IPS DF 19.7 (cell line): ENCODE data around the gene NDRG2.
A peak's percentile ranks its signal among the peaks of the same experiment; 100 is the strongest.
"Not testable (repeated sequence)": the region's sequence is repeated elsewhere in the genome, so short reads cannot be mapped to it uniquely, and the experiment has no call there.

Experiments
- DNase-seq: peaks from one replicate; pipeline ENCODE4 v3.0.0-alpha.2; 2013; ENCODE audit warnings: low read depth, low spot score

NDRG2 gene

DNA sequence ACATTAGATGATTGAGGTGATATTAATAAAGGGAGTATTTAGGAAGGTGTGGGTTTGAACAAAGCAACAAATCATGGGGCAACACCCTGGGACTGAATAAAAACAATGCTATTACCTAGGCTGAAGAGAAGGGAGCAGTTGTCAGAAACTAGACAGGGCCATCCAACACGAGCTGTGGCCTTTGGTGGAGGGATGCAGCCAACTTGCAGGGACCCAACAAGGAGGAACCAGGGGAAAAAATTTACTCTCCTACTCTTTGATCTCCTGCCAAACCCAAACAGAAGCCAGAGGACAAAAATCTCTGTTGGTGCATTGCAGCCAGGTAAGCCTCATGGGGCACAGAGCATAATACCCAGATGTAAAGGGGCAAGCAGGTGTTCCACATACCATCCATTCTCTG, 13.7 kb downstream of the NDRG2 start:
- DNase-seq = no peak

DNA sequence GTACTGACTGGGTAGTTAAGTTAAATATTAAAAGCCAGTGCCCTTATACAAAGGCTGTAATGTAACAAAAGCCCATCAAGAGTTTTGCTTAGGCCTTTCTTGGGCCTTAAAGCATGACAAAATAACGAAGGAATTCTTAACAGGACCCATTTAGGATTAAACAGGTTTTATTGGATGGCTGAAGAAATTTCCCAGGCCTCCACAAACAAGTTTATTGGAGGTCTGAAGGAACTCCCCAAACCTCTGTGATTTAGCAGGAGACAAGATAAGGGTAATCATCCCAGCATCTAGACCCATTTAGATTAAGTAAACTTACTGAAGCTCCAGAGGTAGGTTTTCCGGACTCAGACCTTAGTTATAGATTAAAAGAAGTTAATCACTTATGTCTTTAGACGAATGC, 15.1 kb downstream of the NDRG2 start:
- DNase-seq = not testable (repeated sequence)

DNA sequence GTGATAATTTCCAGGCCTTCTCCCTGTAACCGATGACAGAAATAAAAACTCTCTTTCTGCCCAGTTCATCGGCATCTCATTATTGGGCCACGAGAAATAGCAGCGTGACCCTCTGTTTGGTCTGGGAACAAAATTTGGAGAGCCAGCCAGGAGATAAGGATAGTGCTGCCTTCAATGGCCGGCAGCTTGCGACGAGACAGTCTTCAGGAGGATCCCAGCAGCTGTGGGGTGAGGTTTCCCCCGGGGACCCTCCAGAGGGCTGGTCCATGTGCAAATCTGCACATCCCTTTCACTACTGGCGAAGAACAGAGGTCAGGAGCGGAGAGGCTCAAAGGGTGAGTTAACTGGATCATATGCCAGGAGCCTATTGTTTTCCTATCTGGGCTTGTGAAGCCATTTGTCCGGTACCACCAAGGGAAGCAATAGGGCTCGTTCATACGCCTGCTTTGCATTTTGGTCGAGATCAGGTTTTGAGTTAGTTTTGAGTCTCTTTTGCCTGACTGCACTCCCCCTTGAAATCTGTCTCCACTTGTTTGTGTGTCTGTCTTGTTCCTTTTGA, 21.0 kb downstream of the NDRG2 start:
- no peak for DNase-seq

DNA sequence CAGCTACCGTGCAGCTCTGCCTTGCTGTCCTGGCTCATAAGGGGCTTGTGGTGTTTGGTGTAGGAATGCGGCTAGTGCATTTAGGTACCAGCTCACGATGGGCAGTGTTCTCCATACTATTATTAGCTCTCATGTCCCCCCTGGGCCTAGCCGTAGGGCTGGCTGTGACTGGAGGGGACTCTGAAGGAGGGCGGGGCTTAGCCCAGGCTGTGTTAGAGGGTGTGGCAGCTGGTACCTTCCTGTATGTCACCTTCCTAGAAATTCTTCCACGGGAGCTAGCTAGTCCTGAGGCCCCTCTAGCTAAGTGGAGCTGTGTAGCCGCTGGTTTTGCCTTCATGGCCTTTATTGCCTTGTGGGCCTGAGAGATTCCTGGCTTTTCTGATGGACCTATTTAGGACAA, 23.6 kb downstream of the NDRG2 start:
- DNase-seq = no peak

DNA sequence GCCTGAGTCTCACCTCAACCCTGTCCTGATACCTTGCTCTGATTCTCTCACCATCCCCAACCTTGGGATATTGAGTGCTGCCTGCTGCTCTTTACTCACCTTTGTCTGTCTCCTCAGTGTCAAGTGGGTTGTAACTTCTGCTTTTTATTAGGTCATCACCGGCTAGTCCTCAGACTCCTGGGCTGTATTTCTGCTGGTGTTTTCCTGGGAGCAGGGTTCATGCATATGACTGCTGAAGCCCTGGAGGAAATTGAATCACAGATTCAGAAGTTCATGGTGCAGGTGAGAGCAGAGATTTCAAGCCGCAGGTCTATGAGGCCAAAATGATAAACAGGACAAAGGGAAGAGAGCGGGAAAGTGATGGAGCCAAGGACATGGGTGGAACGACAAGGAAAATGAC, 25.3 kb downstream of the NDRG2 start:
- no peak for DNase-seq

DNA sequence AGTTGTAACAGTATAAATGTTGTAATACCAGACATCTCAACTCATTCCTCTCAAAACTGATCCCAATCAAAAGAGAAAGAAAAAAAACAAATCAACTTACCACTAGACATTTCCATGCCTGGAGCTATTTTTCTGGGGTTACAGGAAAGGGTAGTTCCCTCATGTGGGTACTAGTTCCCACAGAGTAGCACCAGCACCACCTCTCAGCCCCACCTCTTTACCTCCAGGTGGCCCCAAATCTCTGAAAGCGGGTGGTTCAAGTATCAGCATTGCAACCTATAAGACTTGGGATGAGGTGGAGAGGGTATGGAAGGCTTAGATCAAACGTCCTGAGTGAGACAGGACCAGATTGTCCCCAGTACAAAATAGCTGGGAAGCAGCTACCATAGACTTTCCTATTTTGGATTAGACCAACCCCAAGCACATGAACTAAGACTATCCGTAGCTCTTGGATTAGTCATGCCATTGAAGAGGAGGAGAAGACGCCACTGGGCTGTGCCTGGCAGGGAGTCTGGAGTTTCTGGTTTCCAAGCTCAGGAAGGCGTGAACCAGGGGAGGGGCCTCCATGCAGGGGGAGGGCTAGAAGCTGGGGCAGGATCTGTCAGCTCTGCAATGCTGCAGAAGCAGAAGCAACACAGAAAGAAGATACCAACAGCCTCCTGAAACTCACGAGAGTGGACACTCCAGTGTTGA, 26.0 kb downstream of the NDRG2 start, which contains the start of gene SLC39A2:
Gene SLC39A2 (plus strand): TSS at position 620 of the 693 bp plus-strand sequence. CDS start 154 bp downstream, outside the sequence.
- DNase-seq = no peak

DNA sequence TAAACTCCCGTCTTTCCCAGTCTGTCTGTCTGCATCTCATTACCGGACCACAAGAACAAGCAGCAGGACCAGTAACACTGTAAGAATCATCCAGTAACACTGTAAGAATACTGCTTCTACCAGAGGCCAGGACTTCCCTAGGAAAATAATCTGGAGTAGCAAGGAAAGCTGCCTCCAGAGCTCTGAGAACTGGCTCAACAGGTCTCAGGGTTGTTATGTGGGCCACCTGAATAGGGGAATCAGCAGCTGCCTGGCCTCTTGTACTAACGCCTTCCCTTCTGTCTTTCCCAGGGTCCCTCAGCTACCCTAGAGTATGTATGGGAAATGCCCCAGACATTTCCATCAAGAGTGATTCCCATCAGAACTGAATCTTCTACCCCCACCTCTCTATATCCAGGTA, 26.7 kb downstream of the NDRG2 start:
- no peak for DNase-seq

DNA sequence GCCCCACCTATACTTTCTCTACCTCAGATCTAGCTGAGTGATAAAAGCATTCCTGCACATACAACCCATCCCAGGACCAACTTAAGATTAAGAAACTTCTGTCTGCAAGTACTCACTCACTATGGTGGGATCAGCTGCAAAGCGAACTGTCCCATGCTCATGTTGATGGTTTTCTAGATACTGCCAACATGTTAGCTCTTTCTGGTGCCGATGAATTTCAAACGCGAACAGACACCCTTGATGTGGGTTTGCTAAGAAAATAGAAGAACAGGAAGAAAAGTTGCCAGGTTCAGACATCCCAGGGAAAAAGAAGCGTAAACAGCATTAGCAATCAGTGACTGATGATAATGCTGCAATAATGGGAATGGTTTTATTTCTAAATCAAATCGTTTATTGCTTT, 27.3 kb downstream of the NDRG2 start:
- DNase-seq = no peak

DNA sequence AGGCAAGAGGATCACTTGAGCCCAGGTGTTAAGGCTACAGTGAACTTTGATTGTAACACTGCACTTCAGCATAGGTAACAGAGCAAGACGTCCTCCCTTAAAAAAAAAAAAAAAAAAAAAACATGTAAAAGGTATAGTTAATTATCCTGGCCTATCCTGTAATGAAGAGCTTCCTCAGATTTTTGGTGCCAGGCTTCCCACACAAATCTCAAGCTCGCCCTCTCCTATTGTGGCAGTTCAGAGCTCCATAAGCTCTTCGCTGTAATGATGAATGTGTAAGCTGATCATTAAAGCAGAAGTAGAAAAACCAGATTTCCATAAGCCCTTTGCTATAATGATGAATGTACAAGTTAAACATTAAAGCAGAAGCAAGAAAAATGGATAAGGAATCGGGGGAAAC, 27.7 kb downstream of the NDRG2 start:
- DNase-seq = no peak

DNA sequence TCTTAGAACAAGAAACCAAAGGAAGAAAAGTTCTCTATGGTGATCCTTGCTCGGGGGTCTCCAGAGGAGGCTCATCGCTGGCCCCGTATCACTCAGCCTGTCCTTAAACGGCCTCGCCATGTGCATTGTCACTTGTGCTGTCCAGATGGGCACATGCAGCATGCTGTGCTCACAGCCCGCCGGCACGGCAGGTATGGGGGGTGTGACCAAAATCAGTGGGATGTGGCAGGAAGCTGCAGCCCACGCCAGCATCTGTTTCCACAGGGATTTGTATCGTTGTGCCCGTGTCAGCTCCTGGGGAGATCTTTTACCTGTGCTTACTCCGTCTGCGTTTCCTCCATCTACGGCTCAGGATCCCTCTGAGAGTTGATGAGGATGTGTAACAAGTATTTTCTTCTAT, 28.3 kb downstream of the NDRG2 start:
- no peak for DNase-seq

DNA sequence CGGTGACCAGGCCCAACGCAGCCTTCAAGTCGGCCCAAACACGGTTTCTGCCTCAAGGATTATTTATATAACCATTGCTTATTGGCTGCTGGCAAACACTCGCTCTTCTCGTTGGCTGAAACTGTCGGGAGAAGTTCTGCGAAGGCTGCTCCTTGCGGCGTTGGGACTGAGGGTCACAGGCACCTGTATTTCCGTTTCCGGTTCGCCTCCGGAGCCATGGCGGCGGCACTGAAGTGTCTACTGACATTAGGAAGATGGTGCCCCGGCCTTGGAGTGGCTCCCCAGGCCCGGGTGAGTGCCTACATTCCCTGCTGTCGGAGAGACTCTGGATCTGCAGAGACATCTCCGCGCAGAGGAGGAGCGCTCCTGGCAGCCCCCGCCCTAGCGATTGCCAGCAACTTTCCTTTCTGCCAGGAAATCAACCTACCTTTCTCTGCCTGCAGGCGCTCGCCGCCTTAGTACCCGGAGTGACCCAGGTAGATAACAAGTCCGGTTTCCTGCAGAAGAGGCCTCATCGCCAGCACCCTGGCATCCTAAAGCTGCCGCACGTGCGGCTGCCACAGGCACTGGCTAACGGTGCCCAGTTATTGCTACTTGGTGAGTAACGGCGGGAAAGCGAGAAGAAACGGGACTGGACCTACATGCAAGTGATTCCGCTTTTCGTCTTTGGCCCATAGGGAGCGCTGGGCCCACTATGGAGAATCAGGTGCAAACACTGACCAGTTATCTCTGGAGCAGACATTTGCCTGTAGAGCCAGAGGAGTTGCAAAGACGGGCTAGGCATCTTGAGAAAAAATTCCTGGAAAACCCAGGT, 34.9 kb downstream of the NDRG2 start, which contains the start of gene METTL17:
Gene METTL17 (plus strand): TSS at position 194 of the 814 bp plus-strand sequence. CDS start 23 bp downstream, at position 217.
- DNase-seq = peak; percentile 96

DNA sequence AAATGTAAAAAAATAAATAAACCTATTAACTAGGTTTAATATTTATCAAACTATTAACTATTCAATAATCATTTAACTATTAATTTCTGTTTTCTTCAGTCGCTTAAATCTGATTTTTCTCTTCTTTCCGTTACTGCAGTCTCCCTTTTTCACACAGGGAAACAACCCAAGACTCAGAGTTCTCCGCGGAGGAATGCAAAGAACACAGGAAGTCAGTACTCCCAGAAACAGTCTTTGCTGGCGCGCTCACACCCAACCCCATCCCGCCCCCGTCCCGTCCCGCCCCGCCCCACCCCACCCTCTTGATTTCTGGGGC, 35.4 kb downstream of the NDRG2 start:
- no peak for DNase-seq

DNA sequence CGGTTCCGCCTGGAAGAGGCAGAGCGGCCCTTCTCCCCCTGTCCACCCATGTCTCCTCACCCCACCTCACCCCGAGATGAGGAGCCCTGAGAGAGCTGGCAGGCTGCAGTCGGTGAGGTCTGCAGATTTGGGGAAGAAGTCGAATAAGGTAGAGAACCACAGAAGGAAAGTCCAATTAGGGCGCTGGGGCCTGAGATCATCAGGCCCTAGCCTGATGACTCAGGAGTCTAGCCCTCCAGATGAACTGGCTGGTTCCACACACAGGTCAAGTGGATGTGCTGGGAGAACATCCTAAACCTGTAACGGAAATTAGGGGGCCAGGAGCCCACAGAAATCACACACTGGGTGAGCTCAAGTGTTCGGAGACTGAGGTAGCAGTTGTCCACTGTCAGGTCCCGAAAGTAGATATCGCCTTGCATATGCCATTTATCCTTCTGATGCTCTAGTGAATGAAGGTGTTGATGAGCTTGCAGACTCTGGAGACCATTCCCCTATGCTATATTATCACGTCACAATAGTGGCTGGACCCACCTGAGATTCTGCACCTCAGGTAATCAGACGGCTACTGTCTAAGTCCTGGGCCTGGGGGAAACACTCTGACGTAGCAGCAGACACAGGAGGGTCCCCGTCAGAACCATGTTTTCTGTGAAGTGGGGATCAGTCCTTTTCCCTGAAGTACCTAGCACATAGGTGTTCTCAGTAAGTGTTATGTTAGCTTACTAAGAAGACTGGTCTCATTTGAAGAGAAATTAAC, 36.0 kb downstream of the NDRG2 start:
- DNase-seq = no peak

DNA sequence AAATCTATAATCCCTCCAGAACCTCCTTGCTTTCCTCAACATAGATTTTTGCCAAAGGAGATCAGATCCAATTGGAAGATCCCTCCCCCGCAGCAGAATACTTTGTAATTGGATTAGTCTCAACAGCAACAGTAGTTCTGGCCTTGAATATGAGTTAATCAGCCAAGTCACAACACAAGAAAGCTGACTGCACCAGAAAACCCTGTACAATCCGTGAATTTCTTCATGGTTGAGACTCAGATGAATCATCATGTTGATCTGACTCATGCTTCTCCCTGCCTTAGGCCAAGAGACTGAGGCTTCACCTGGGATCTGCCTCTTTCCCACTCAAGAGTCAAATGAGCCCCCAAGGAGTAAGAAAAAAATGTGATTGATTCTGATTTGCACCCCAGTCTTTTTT, 38.0 kb downstream of the NDRG2 start:
- DNase-seq = no peak

DNA sequence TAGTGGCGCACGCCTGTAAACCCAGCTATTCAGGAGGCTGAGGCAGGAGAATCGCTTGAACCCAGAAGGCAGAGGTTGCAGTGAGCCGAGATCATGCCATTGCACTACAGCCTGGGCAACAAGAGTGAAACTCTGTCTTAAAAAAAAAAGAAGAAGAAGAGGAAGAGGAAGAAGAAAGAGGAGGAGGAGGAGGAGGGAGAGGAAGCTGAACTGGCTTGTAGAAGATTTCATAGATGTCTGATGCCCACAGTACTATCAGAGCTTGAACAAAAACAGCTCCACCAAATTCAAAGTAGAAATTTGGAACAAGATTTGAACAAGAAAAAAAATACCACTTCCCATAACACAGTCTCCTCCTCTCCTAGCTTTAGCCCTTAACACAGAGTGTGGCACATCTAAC, 39.2 kb downstream of the NDRG2 start:
- not testable (repeated sequence) for DNase-seq

DNA sequence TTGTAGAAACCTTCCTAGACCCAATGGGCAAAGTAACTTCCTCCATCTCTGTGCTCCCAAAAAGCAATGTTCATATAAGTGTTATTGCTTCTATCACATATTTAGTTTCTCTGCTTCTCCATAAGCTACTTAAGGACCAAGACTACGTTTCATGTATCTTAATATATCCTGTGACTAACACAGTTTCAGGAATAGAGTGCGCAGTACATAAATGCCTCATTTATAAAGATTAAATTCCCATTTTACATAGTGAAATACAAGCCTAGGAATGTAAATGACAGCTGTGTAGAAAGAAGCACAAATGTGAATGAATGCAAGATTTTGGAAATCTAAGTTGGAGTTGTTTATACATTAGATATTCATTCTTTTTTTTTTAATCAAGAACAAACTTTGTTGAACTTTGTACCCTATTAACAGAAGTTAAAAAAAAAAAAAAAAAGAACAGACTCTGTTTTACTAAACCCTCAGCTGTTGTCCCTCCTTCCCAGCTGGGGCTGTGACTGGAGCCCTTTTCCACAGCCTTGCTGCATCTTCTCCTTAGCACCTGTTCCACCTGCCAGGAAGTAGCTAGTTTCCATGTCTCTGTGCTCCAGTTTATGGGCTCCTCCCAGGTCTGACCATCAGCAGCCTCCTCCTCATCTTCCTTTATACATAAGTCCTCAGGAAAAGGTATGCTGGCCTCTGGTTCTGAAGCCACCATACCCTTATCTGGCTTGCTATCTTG, 42.1 kb downstream of the NDRG2 start:
- no peak for DNase-seq

DNA sequence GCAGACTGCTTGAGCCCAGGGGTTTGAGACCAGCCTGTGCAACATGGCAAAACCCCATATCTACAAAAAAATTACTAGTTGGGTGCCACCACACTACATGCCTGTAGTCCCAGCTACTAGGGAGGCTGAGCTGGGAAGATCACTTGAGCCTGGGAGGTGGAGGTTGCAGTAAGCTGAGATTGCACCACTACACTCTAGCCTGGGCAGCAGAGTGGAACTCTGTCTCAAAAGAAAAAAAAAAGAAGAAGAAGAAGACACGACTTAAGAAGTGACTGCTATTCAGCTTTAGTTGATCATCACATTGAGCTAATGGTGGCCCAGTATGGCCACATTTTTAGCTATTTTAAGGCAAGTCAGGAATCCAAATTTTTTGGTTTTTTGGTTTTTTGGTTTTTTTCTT, 44.0 kb downstream of the NDRG2 start:
- DNase-seq = no peak

DNA sequence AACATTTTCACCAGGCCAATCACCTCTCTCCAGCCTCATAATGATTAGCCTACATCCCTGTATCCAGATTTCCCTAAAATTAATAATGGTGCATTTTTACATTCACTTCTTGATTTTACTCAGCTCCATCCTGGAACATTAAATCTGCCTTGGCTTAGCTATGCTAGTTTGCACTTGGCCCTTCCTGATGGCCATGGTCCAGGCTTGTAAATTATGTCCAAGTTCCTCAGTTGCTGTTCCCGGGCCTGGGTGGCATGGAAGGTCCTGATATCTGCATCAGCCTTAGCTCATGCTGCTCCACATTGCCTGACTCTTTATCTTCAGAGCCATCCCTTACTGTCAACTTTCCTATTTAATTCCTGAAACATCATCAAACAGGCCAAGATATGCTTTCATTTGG, 46.2 kb downstream of the NDRG2 start:
- no peak for DNase-seq

DNA sequence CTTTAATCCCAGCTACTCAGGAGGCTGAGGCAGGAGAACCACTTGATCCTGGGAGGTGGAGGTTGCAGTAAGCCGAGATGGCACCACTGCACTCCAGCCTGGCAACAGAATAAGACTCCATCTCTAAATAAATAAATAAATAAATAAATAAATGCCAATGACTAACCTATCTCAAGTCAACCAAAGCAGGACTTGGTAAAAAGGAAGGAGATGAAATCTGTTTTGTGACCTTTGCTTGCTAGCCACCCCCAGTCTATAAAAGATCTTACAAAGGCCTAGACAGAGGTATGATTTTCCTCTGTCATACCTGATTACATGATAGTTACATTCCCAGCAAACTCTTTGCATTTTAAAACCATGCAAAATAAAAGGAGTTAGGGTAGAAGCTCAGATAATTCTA, 48.6 kb downstream of the NDRG2 start:
- DNase-seq = no peak

DNA sequence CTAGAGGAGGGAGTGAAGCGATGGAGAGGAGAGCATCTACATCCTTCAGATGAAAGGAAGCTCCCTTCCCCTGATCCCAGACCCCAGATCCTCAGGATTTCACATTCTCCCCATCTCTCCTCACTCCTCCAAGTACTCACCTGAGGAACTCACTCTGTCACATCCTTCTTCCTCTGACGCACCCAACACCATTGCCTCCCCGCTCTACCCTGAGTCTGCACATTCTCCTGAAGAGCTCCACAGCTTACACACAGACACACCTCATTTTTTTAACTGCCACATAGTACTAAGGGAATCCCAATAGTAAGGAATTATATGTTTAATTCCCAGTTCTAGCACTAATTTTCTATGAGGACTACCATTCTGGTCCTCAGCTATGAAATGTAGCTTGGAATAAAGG, 51.4 kb downstream of the NDRG2 start:
- DNase-seq = no peak

DNA sequence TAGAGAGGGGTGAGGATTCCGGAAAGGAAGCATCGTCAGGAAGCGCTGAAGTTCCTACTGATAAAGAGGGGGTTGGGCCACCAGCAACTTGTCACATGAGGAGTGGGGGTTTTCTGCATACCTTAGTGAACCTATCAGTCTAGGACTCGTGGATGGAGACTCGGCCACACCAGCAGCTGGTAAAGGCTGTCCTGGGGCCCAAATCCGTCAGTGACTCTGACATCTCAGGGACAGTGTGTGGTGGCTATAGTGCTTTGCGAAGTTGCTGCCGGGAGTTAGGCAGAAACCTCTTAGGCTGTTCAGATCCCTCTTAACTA, 53.2 kb downstream of the NDRG2 start:
- no peak for DNase-seq
